B cell (primary cell): ENCODE measurements around the gene TXNRD1. TPM values are rescaled to one million over a fixed set of nuclear protein-coding genes. Genes with fewer than 3 reads are reported as not detected.

Source experiments
- ATAC-seq: fragments of 200-7000 bp; cut with Tn5 transposase; one replicate; pipeline ENCODE4 v1.10.0; 2021; ENCODE audit warnings: low read depth, mild to moderate bottlenecking, moderate number of reproducible peaks, moderate library complexity
- CTCF ChIA-PET: fragments of 350-600 bp; sonication (Branson Sonifier 250); formaldehyde crosslinking; loops from one replicate; lab custom pipeline; 2021; ENCODE audit warnings: antibody characterized with exemption, inconsistent platforms; lab: Charles Lee
- POLR2A ChIA-PET: fragments of 350-600 bp; sonication (Branson Sonifier 250); formaldehyde crosslinking; loops from one replicate; lab custom pipeline; 2021; ENCODE audit warnings: antibody characterized with exemption; lab: Charles Lee
- DNase-seq: peaks from one replicate; pipeline ENCODE4 v3.0.0; 2013
- H2AFZ ChIP-seq: 2 replicates; pipeline ENCODE4 v1.6.1; 2012; ENCODE audit warnings: mild to moderate bottlenecking, low read depth, low read length; ENCODE audit not compliant: insufficient read depth, poor library complexity, severe bottlenecking
- H3K27ac ChIP-seq, 2 donors: 1 replicate in 1 of 2; 2 replicates in 1 of 2; pipeline ENCODE4 v1.5.1; 2012 to 2013; ENCODE audit warnings: low read length in 2 of 2, mild to moderate bottlenecking in 2 of 2, moderate library complexity in 1 of 2
- H3K27me3 ChIP-seq, 4 experiments: fragments of 200-600 bp in 1 of 4; sonication (generic) in 1 of 4; replicated peaks in 1 of 4; 1 replicate in 2 of 4; 2 replicates in 2 of 4; pipeline versions ENCODE4 v1.6.1 to v1.7.0; 2013 to 2016; ENCODE audit warnings: low read length in 3 of 4, mild to moderate bottlenecking in 2 of 4, mixed read lengths in 1 of 4, moderate library complexity in 1 of 4; ENCODE audit not compliant: insufficient read depth in 4 of 4, control insufficient read depth in 3 of 4; ENCODE audit errors: control extremely low read depth in 1 of 4
- H3K36me3 ChIP-seq, 2 experiments: replicated peaks in 1 of 2; 1 replicate in 1 of 2; 2 replicates in 1 of 2; pipeline versions ENCODE4 v1.6.1 to v1.7.1; 2013; ENCODE audit warnings: low read length in 1 of 2; ENCODE audit not compliant: insufficient read depth in 2 of 2, control insufficient read depth in 1 of 2; ENCODE audit errors: control extremely low read depth in 1 of 2, extremely low read depth in 1 of 2
- H3K4me1 ChIP-seq, 2 donors: fragments of 200-600 bp in 1 of 2; sonication (generic) in 1 of 2; 1 replicate in 1 of 2; 2 replicates in 1 of 2; pipeline versions ENCODE4 v1.5.1 to v1.6.1; 2013 to 2017; ENCODE audit warnings: low read length in 2 of 2; ENCODE audit not compliant: control insufficient read depth in 2 of 2, insufficient read depth in 2 of 2
- H3K4me2 ChIP-seq: replicated peaks from 2 replicates; pipeline ENCODE3; 2012; ENCODE audit warnings: mild to moderate bottlenecking, low read depth, low read length; ENCODE audit not compliant: poor library complexity, severe bottlenecking
- H3K4me3 ChIP-seq, 5 experiments: fragments of 200-600 bp in 1 of 5; sonication (generic) in 1 of 5; 1 replicate in 3 of 5; 2 replicates in 2 of 5; pipeline versions ENCODE4 v1.5.1 to v1.7.0; 2011 to 2016; ENCODE audit warnings: low read length in 4 of 5, mild to moderate bottlenecking in 4 of 5, low read depth in 2 of 5, control low read depth in 1 of 5, moderate library complexity in 1 of 5; ENCODE audit not compliant: insufficient read depth in 1 of 5; ENCODE audit errors: control extremely low read depth in 1 of 5, extremely low read depth in 1 of 5
- H3K79me2 ChIP-seq: fragments of 200-600 bp; sonication (generic); one replicate; pipeline ENCODE4 v1.6.0; 2016; ENCODE audit warnings: low read length; ENCODE audit not compliant: control insufficient read depth, insufficient read depth
- H3K9ac ChIP-seq: fragments of 200-600 bp; sonication (generic); 2 replicates; pipeline ENCODE4 v1.6.1; 2017; ENCODE audit warnings: mild to moderate bottlenecking, low read length, moderate library complexity
- H3K9me3 ChIP-seq, 3 donors: one replicate each; pipeline versions ENCODE4 v1.6.1 to v1.7.1; 2013; ENCODE audit warnings: low read length in 2 of 3; ENCODE audit not compliant: control insufficient read depth in 2 of 3, insufficient read depth in 1 of 3; ENCODE audit errors: control extremely low read depth in 1 of 3
- H4K20me1 ChIP-seq: 2 replicates; pipeline ENCODE4 v1.6.0; 2012; ENCODE audit warnings: mild to moderate bottlenecking, low read length; ENCODE audit not compliant: insufficient read depth, control insufficient read depth, poor library complexity, severe bottlenecking
- H3K27ac Mint-ChIP-seq: one replicate; pipeline ENCODE4 v1.8.0; 2021; ENCODE audit warnings: mixed read lengths
- H3K27me3 Mint-ChIP-seq: one replicate; pipeline ENCODE4 v1.8.0; 2021; ENCODE audit warnings: mixed read lengths
- H3K4me1 Mint-ChIP-seq: one replicate; pipeline ENCODE4 v1.8.0; 2021; ENCODE audit warnings: mixed read lengths
- H3K4me3 Mint-ChIP-seq: one replicate; pipeline ENCODE4 v1.8.0; 2021; ENCODE audit warnings: mixed read lengths
- H3K9me3 Mint-ChIP-seq: one replicate; pipeline ENCODE4 v1.8.0; 2022; ENCODE audit warnings: mixed read lengths; ENCODE audit not compliant: insufficient read depth
- CTCF ChIP-seq: fragments of 200-600 bp; IDR thresholded peaks from one replicate; pipeline ENCODE4 v1.8.0; 2022; ENCODE audit warnings: antibody characterized with exemption, mild to moderate bottlenecking
- EZH2 ChIP-seq: IDR thresholded peaks from 2 replicates; pipeline ENCODE4 v1.6.1; 2012; ENCODE audit warnings: borderline replicate concordance, low read depth, mild to moderate bottlenecking, moderate library complexity, low read length; ENCODE audit not compliant: insufficient read depth, poor library complexity, severe bottlenecking
- WGBS: methylation state at CpG from one replicate; pipeline ENCODE4 v1.1.5; 2013; ENCODE audit warnings: missing lambda C conversion rate; ENCODE audit not compliant: insufficient coverage; 5-methylcytosine and 5-hydroxymethylcytosine counted together
- intact Hi-C: fragments of 100-400 bp; cut with micrococcal nuclease; formaldehyde crosslinking; loops from one replicate; pipeline ENCODE4 v1.10.0; 2022
- polyA plus RNA-seq: library from polyadenylated mRNA; depleted of rRNA; stranded (reverse); fragments of >200 nt; gene quantifications from 2 replicates; pipeline ENCODE4 v1.2.3, GENCODE V29; 2012
- total RNA-seq, 2 donors: library from RNA; stranded (reverse); fragments of 120-200 nt in 1 of 2; gene quantifications; 1 replicate in 1 of 2; 2 replicates in 1 of 2; pipeline versions ENCODE4 v1.2.3 to v1.2.4, GENCODE V29; 2013 to 2022

The TXNRD1 gene
- total and polyA plus RNA-seq, 2 donors (not counting 1 experiment from before 2014, with no cell fraction given): 10.1 to 44.6 TPM

GRCh38 chr12:104374071-104374470, 158.5 kb downstream of the TXNRD1 start:
- Mint-ChIP-seq H3K4me3 (no peak overlapping the region), H3K27ac (no peak overlapping the region), H3K4me1 (peaks cover 13% of the 10 kb centered on the region), H3K27me3 (no peaks in the 10 kb centered on the region), H3K9me3 (peaks cover 3% of the 10 kb centered on the region)
- H3K4me3 ChIP-seq: no peak overlapping the region
- no peak for ATAC-seq
- no peaks in the 10 kb centered on the region for H3K79me2 ChIP-seq
- no peak for DNase-seq
- peaks cover 14 to 15% of the 10 kb centered on the region in 2 donors for H3K4me1 ChIP-seq
- no peak overlapping the region for H3K9ac ChIP-seq
- H3K27ac ChIP-seq: no peak overlapping the region
- H3K27me3 ChIP-seq: no peaks in the 10 kb centered on the region
- no CpG with 5 or more reads among the region's 2 CpGs for WGBS
- no peak for TF ChIP-seq EZH2
- ChIA-PET POLR2A (no interaction called here), CTCF (interaction anchor here (0.6 to 3.0 kb wide), 4 partner anchors 8 to 679 kb away, joined by 3 to 25 read pairs (median 6); no protein-coding TSS in a partner anchor)
- no peaks in the 10 kb centered on the region for H4K20me1 ChIP-seq
- H2AFZ ChIP-seq: no peak overlapping the region
- H3K9me3 ChIP-seq: peaks cover 0 to 11% (median 10%) of the 10 kb centered on the region in 3 donors
- intact Hi-C loops: no loop called here
- H3K36me3 ChIP-seq: no peaks in the 10 kb centered on the region
- no peak overlapping the region for H3K4me2 ChIP-seq

GRCh38 chr12:104374806-104375205, 159.2 kb downstream of the TXNRD1 start:
- Mint-ChIP-seq H3K27ac (no peak overlapping the region), H3K9me3 (peaks cover 3% of the 10 kb centered on the region), H3K27me3 (no peaks in the 10 kb centered on the region), H3K4me3 (no peak overlapping the region), H3K4me1 (peaks cover 13% of the 10 kb centered on the region)
- Histone ChIP-seq H3K27me3 (no peaks in the 10 kb centered on the region), H3K4me2 (no peak overlapping the region), H3K79me2 (no peaks in the 10 kb centered on the region), H3K36me3 (no peaks in the 10 kb centered on the region), H3K4me1 (peaks cover 14 to 15% of the 10 kb centered on the region in 2 donors), H3K9ac (no peak overlapping the region), H2AFZ (no peak overlapping the region), H3K4me3 (no peak overlapping the region), H4K20me1 (no peaks in the 10 kb centered on the region), H3K27ac (no peak overlapping the region), H3K9me3 (peaks cover 0 to 5% (median 4%) of the 10 kb centered on the region in 3 donors)
- intact Hi-C loops: no loop called here
- 75% methylated on average over 4 of the region's 6 CpGs for whole genome bisulfite sequencing
- ATAC-seq (no peak), DNase-seq (no peak)
- CTCF ChIA-PET: interaction anchor here (0.6 to 3.0 kb wide), 2 partner anchors 502 to 591 kb away, joined by 3 to 7 read pairs; no protein-coding TSS in a partner anchor
- POLR2A ChIA-PET: no interaction called here
- no peak for TF ChIP-seq CTCF
- no peak for TF ChIP-seq EZH2
